ENCODE measurements around the gene HSFX4. TPM values are rescaled to one million over a fixed set of nuclear protein-coding genes. Genes with fewer than 3 reads are reported as not detected.

HSFX4 gene
- total RNA-seq, 2 donors from 2014 or later = not detected

Other genes with a start within 250 kb of the HSFX4 start
- gene MAGEA11, start 217.5 kb upstream of the HSFX4 start, total RNA-seq = not detected
- gene HSFX1, start 155.5 kb upstream of the HSFX4 start, total RNA-seq = under 1 TPM; 0.67 to 1.00 TPM
- gene MAGEA9, start 147.6 kb upstream of the HSFX4 start, total RNA-seq = not detected
- not detected for gene MAGEA8, start 48.4 kb upstream of the HSFX4 start, total RNA-seq
- gene EOLA2, start 8.9 kb downstream of the HSFX4 start, total RNA-seq = 10 to 100 TPM; 44.2 to 54.3 TPM

Measured in activated T-cell treated with anti-CD3 and anti-CD28 coated beads, Interleukin-2, amount 50 U/mL, for 72 hours (primary cell).